Calu3 (cell line): ENCODE data around the gene DDRGK1. TPM values are rescaled to one million over a fixed set of nuclear protein-coding genes. Genes with fewer than 3 reads are reported as not detected.

ENCODE experiments used
- BruUV-seq: library from RNA; stranded (reverse); fragments of 400-500 nt; replicated peaks from 2 replicates; lab custom pipeline; 2021; lab: Mats Ljungman, UMichigan
- CTCF ChIA-PET: fragments of 300-600 bp; sonication (Branson Sonifier 250); formaldehyde crosslinking; loops from one replicate; lab custom pipeline; 2022; ENCODE audit warnings: antibody characterized with exemption; lab: Charles Lee
- DNase-seq: peaks from one replicate; pipeline ENCODE4 v3.0.0; 2022
- H3K27ac Mint-ChIP-seq: one replicate; pipeline ENCODE4 v1.8.0; 2022; ENCODE audit warnings: mixed read lengths; ENCODE audit not compliant: unreplicated experiment
- H3K27me3 Mint-ChIP-seq: one replicate; pipeline ENCODE4 v1.8.0; 2022; ENCODE audit warnings: mixed read lengths; ENCODE audit not compliant: unreplicated experiment
- H3K36me3 Mint-ChIP-seq: one replicate; pipeline ENCODE4 v1.8.0; 2022; ENCODE audit warnings: mild to moderate bottlenecking, moderate library complexity, mixed read lengths; ENCODE audit not compliant: insufficient read depth, unreplicated experiment
- H3K4me1 Mint-ChIP-seq: one replicate; pipeline ENCODE4 v1.8.0; 2022; ENCODE audit warnings: mild to moderate bottlenecking, low read depth, mixed read lengths; ENCODE audit not compliant: unreplicated experiment
- H3K4me3 Mint-ChIP-seq: one replicate; pipeline ENCODE4 v1.8.0; 2022; ENCODE audit warnings: mild to moderate bottlenecking, low read depth, moderate library complexity, mixed read lengths; ENCODE audit not compliant: unreplicated experiment
- H3K9me3 Mint-ChIP-seq: one replicate; pipeline ENCODE4 v1.8.0; 2022; ENCODE audit warnings: low read depth, mixed read lengths; ENCODE audit not compliant: unreplicated experiment
- CTCF ChIP-seq: fragments of 200-600 bp; IDR thresholded peaks from one replicate; pipeline ENCODE4 v1.8.0; 2022; ENCODE audit warnings: antibody characterized with exemption; ENCODE audit not compliant: unreplicated experiment
- intact Hi-C: fragments of 100-400 bp; cut with micrococcal nuclease; formaldehyde crosslinking; loops from one replicate; pipeline ENCODE4 v1.10.0; 2022; ENCODE audit not compliant: unreplicated experiment
- total RNA-seq: library from RNA; stranded (reverse); gene quantifications from 2 replicates; pipeline ENCODE4 v1.2.3, GENCODE V29; 2022

Gene DDRGK1
- total RNA-seq, 1 experiment from 2014 or later, result 30.9 TPM

GRCh38 chr20:3233131-3233990 lies 28.9 kb upstream of the DDRGK1 start:
- Mint-ChIP-seq H3K27me3 (no peaks in the 10 kb centered on the region), H3K9me3 (no peaks in the 10 kb centered on the region), H3K4me3 (no peak overlapping the region), H3K36me3 (peaks cover 18% of the 10 kb centered on the region), H3K27ac (no peak overlapping the region), H3K4me1 (peaks cover 22% of the 10 kb centered on the region)
- no peak for TF ChIP-seq CTCF
- CTCF ChIA-PET, result no interaction called here
- no peak for DNase-seq
- BruUV-seq, result no TSS peak
- intact Hi-C loops, result no loop called here

- Mint-ChIP-seq H3K4me3 (no peak overlapping the region), H3K36me3 (peaks cover 15% of the 10 kb centered on the region), H3K27ac (no peak overlapping the region), H3K27me3 (no peaks in the 10 kb centered on the region), H3K9me3 (no peaks in the 10 kb centered on the region), H3K4me1 (peaks cover 22% of the 10 kb centered on the region)
- no peak for DNase-seq
- no peak for TF ChIP-seq CTCF
- intact Hi-C loops, result no loop called here
- CTCF ChIA-PET, result no interaction called here
- BruUV-seq, result no TSS peak
Measured at GRCh38 chr20:3231889-3232588, 27.6 kb upstream of the DDRGK1 start.

GRCh38 chr20:3231116-3231515 lies 26.6 kb upstream of the DDRGK1 start:
- Mint-ChIP-seq H3K4me3 (no peak overlapping the region), H3K27ac (no peak overlapping the region), H3K36me3 (peaks cover 12% of the 10 kb centered on the region), H3K27me3 (no peaks in the 10 kb centered on the region), H3K4me1 (peaks cover 13% of the 10 kb centered on the region), H3K9me3 (no peaks in the 10 kb centered on the region)
- no TSS peak for BruUV-seq
- intact Hi-C loops, result no loop called here
- TF ChIP-seq CTCF, result no peak
- DNase-seq, result no peak
- CTCF ChIA-PET, result no interaction called here

GRCh38 chr20:3229798-3230197 lies 25.3 kb upstream of the DDRGK1 start:
- Mint-ChIP-seq H3K36me3 (peaks cover 9% of the 10 kb centered on the region), H3K4me1 (no peaks in the 10 kb centered on the region), H3K27ac (no peak overlapping the region), H3K27me3 (no peaks in the 10 kb centered on the region), H3K4me3 (no peak overlapping the region), H3K9me3 (no peaks in the 10 kb centered on the region)
- TF ChIP-seq CTCF, result no peak
- CTCF ChIA-PET, result no interaction called here
- no peak for DNase-seq
- intact Hi-C loops, result no loop called here
- BruUV-seq, result no TSS peak
